T-helper 9 cell (primary cell): ENCODE data around the gene CRHR2.

Experiments used
- DNase-seq: peaks from one replicate; pipeline ENCODE4 v3.0.0-alpha.2; 2020

The CRHR2 gene

DNA sequence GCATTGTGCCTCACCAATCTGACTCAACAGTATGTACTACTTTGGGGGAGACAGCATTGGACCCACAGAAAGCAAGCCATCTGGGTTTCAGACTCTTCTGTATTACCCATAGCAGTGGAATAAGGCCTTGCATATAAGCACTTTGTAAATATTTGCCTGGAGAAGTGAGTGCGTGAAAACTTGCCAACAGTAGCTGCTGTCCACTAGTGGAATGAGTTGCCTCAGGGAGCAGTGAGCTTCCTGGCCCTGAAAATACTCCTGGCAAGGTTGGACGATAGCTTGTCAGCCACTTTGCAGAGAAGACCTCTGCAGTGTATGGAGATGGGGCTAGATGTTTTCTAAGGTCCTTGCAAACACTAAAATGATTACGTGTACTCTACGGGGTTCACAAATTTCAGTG, 65.9 kb downstream of the CRHR2 start:
- no peak for DNase-seq

DNA sequence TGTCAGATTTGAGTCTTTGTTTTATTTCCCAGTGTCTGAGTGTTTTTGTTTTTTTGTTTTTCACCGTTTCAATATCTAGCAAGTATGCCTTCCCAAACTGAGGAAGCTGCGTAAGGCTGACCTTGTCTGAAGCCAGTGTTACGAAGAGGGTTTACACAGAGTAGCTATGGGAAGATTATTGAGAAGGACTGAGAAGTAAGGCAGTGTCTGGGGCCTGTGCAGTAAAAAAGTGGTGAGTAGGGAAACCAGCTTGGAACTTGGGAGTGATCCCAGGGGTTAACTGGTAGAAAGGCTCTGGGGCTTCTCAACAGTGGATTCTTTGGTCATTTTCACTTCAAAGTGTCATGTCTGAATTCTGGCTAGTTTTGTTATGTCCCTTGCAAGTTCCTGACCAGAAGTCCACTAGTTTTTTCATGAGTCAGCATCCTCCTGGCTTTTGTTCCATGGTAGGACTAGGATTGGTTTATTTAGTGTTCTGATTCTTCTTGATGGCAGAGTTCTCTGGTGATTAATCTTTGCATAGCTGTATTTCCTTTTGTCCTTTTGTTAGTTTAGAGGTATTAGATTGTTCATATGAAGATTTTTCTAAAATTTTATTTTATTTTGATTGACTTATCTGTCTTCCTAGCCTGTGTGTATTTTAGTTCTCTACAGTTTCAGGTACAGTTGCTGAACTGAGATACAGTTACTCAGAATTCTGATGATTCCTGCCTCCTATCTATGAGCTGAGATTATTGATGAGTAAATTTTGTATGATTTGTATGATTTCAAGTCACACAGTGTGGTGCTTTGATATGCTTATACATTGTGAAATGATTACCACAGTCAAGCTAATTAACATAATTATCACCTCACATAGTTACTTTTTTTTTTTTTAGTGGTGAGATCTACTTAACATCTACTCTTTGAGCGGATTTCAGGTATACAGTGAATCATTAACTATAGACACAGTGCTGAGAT, 68.6 kb downstream of the CRHR2 start:
- no peak for DNase-seq

DNA sequence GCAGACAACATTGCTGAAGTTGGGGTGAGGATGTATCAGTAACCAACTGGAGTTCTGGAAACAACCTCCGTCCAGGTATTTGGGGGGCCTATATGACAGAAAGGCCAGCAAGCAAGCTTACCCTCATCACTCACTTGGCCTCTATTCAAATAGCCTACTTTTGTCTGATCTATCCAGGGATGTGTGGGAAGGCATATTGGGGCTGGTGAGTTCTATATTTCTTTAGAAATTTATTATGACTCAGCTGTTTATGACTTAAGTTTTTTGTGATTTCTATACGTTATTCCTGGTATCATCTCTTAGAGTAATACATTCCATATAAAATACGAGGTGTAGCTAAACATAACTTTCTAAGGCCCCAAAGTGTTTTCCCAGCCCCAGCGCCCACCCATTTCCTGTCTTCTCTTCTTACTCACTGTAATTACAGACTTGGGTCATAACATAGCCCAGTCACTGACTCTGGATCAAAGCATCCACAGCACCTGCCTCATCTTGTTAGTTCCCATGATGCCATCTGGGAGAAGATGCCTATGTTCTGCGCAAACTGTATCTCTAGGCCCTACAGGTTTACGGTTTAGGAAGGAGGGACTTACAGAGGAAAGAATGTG, 69.5 kb downstream of the CRHR2 start:
- DNase-seq, result no peak

DNA sequence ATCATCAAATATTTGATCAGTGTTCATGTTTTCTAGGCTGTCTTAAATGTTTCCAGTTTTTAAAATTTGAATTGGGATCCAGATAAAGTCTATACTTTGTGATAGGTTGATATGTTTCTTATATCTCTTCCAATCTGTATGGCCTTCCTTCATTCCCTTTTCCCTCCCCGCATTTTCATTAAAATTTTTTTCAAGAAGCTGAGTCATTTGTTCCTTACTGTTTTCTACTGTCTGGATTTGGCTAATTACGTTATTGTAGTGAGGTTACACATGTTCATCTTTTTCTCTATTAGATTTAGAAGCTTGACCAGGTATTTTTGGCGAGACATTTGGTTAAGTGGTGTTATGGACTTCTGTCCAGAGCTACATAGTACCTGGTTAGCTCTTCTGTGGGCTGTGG, 76.4 kb downstream of the CRHR2 start:
- DNase-seq, result no peak

- DNase-seq, result no peak
Measured at GRCh38 chr7:30604901-30605300, 77.4 kb downstream of the CRHR2 start.
